Uterus (tissue), 2 donors: ENCODE data around the gene TERB1.

ENCODE experiments used
- POLR2A ChIP-seq, 2 donors: fragments of 450-650 bp; IDR thresholded peaks; one replicate each; pipeline ENCODE4 v1.6.1; 2016; ENCODE audit warnings: antibody characterized with exemption in 2 of 2, mild to moderate bottlenecking in 1 of 2, moderate library complexity in 1 of 2
- TF ChIP-seq, protein P1 (sequence below), 4 experiments: fragments of 200-600 bp in 2 of 4; fragments of 450-650 bp in 2 of 4; sonication (generic) in 2 of 4; IDR thresholded peaks; one replicate each; pipeline ENCODE4 v1.5.1; 2016 to 2019; ENCODE audit warnings: antibody characterized with exemption in 4 of 4, mild to moderate bottlenecking in 2 of 4, moderate library complexity in 1 of 4

DNA sequence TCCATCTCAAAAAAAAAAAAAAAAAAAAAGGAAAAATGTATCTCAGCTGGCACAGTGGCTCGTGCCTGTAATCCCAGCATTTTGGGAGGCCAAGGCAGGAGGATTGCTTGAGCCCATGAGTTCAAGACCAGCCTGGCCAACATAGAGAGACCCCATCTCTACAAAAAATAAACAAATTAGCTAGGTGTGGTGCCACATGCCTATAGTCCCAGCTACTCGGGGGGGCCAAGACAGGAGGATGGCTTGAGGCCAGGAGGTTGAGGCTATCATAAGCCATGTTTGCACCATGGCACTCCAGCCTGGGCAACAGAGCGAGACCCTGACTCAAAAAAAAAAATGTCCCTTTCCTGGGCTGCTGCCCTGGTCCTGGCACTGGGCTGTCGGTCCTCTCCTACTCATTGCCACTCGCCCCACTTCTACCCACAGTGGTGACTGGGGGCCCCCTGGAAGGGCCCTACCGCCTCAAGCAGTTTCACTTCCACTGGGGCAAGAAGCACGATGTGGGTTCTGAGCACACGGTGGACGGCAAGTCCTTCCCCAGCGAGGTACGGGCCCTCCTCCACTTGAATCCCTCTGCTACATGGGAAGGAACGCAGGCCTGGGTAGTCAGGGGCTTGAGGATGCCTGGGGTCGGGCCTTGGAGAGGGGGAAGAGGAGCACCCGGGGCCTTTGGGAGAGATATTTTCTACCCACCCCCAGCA lies 48.9 kb upstream of the TERB1 start:
- TF ChIP-seq, protein P1, sequence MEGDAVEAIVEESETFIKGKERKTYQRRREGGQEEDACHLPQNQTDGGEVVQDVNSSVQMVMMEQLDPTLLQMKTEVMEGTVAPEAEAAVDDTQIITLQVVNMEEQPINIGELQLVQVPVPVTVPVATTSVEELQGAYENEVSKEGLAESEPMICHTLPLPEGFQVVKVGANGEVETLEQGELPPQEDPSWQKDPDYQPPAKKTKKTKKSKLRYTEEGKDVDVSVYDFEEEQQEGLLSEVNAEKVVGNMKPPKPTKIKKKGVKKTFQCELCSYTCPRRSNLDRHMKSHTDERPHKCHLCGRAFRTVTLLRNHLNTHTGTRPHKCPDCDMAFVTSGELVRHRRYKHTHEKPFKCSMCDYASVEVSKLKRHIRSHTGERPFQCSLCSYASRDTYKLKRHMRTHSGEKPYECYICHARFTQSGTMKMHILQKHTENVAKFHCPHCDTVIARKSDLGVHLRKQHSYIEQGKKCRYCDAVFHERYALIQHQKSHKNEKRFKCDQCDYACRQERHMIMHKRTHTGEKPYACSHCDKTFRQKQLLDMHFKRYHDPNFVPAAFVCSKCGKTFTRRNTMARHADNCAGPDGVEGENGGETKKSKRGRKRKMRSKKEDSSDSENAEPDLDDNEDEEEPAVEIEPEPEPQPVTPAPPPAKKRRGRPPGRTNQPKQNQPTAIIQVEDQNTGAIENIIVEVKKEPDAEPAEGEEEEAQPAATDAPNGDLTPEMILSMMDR (IDR thresholded peaks at IDR 0.05): no peak
- no peak for TF ChIP-seq POLR2A (IDR thresholded peaks at IDR 0.05)
